Measurements from ENCODE around the gene GIMAP5. TPM values are rescaled to one million over a fixed set of nuclear protein-coding genes. Genes with fewer than 3 reads are reported as not detected.

Gene GIMAP5
- total and polyA plus RNA-seq, 2 of the 13 experiments (the other 11 are each of a cell fraction or from before 2014, with no cell fraction given): not detected

DNA sequence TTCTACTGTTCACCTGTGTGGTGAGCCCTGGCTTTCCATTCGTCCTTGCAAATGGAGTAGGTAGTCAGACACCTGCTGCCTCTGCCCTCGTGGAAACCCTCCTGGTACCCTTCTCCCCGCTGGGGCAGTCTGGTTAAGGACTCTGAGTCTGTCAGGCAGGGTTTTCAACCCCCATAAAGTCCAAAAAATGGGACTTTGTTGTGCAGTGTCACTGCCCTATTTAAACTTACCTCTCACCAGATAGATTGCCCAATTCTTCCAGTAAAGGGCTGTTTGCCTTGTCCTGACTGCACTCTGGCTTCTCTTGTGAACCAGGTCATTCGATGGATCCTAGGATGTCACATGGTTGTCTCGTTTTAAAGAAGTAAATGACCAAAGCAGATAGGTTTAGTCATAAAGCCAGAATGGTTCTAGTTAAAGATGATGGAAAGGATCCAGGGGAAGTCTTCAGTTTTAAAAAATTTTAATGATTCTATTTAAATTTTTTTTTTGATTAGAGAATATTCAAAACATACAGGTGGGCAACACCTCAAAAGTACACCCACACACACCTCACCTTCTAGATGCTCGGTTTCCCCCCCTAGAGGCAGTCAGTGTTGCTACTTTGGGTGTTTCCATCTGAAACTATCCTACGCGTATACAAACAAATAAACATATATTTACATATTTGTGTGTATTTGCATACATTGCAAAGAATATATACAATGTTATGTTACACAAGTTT, 41.0 kb downstream of the GIMAP5 start:
- no peaks in the 10 kb centered on the region for H3K79me2 ChIP-seq (ENCODE audit: insufficient read depth, low read length)
- DNase-seq (ENCODE audit: low spot score) (peak; percentile 37), FAIRE-seq (peak; percentile 64), ATAC-seq (peak; percentile 92)
- in situ Hi-C loops (cut with HindIII; ENCODE audit: extremely low pct_ligation_motif_present, low pct_unique_long_range_greater_than_20kb) (loop anchor here (5.0 kb wide), 1 partner anchor 99 kb away; no protein-coding TSS in a partner anchor), intact Hi-C loops (cut with micrococcal nuclease; ENCODE audit: unreplicated experiment) (loop anchor here (1.0 to 2.0 kb wide), 2 partner anchors 99 to 209 kb away; no protein-coding TSS in a partner anchor)
- no peaks in the 10 kb centered on the region for H4K20me1 ChIP-seq (ENCODE audit: insufficient read depth, low read length)
- peak overlapping the region; percentile 38 for H2AFZ ChIP-seq (ENCODE audit: low read length)
- ChIA-PET CTCF (ENCODE audit: low intra/inter-chr PET ratio, low total read pairs) (interaction anchor here (3.4 kb wide), 1 partner anchor 99 kb away, joined by 24 read pairs; no protein-coding TSS in a partner anchor), POLR2A (no interaction called here)
- H3K9ac ChIP-seq (ENCODE audit: insufficient read depth, low read depth, low read length): no peak overlapping the region
- no peak overlapping the region for H3K4me3 ChIP-seq (replicated peaks in 1 of 3; ENCODE audit: insufficient read depth in 1 of 3, low read depth in 2 of 3, low read length in 3 of 3)
- 12% methylated on average over 8 of the region's 8 CpGs for WGBS (ENCODE audit: low lambda C conversion rate)
- peaks cover 21% of the 10 kb centered on the region for H3K4me1 ChIP-seq (ENCODE audit: insufficient read depth, low read length)
- no peaks in the 10 kb centered on the region for H3K27me3 ChIP-seq (ENCODE audit: control insufficient read depth in 1 of 2, insufficient read depth in 2 of 2, low read length in 2 of 2)
- no peaks in the 10 kb centered on the region for H3K36me3 ChIP-seq (replicated peaks in 1 of 2; ENCODE audit: control insufficient read depth in 1 of 2, insufficient read depth in 2 of 2, low read length in 2 of 2)
- no peak overlapping the region for H3K27ac ChIP-seq (ENCODE audit: extremely low read length, insufficient read depth, low read length)
- no peaks in the 10 kb centered on the region for H3K9me3 ChIP-seq (ENCODE audit: low read length)
- no TSS peak for BruUV-seq (replicated peaks)
- peak overlapping the region; percentile 31 for H3K4me2 ChIP-seq (ENCODE audit: low read depth, low read length)
- TF ChIP-seq ZNF331 (CRISPR knock-in tag; IDR thresholded peaks at IDR 0.05) (peak; percentile 71; the same call in 1 of the 2 replicates), GATA4 (IDR thresholded peaks at IDR 0.05; ENCODE audit: borderline replicate concordance, low read depth) (no peak), NCOA2 (CRISPR knock-in tag; IDR thresholded peaks at IDR 0.05) (peak; percentile 85), ARHGAP35 (CRISPR knock-in tag; IDR thresholded peaks at IDR 0.05; ENCODE audit: borderline replicate concordance) (no peak), ZNF337 (CRISPR knock-in tag; IDR thresholded peaks at IDR 0.05; ENCODE audit: borderline replicate concordance, low read depth) (no peak), IRX3 (CRISPR knock-in tag; IDR thresholded peaks at IDR 0.05; ENCODE audit: borderline replicate concordance, low read depth) (no peak), MBD4 (IDR thresholded peaks at IDR 0.05; ENCODE audit: borderline replicate concordance, low read length) (no peak), ATF7-NPFF (CRISPR knock-in tag; IDR thresholded peaks at IDR 0.05; ENCODE audit: low read depth) (no peak), ZNF556 (CRISPR knock-in tag; IDR thresholded peaks at IDR 0.05; ENCODE audit: borderline replicate concordance) (no peak), ZNF33A (CRISPR knock-in tag; IDR thresholded peaks at IDR 0.05; ENCODE audit: borderline replicate concordance) (0 out of 2 replicates have a peak, but pooled peaks have one; percentile 57), NONO (IDR thresholded peaks at IDR 0.05) (no peak), NONO (CRISPR knock-in tag; conservative IDR thresholded peaks at IDR 0.05) (no peak; the same call in 1 of the 2 replicates), NFIB (CRISPR knock-in tag; IDR thresholded peaks at IDR 0.05; ENCODE audit: borderline replicate concordance) (no peak), ZNF615 (CRISPR knock-in tag; IDR thresholded peaks at IDR 0.05; ENCODE audit: borderline replicate concordance) (no peak), ZNF552 (CRISPR knock-in tag; IDR thresholded peaks at IDR 0.05; ENCODE audit: borderline replicate concordance) (no peak), ZNF567 (CRISPR knock-in tag; IDR thresholded peaks at IDR 0.05; ENCODE audit: borderline replicate concordance) (no peak), SOX13 (IDR thresholded peaks at IDR 0.05) (no peak), SOX13 (CRISPR knock-in tag; conservative IDR thresholded peaks at IDR 0.05 in 1 of 2, IDR thresholded peaks at IDR 0.05 in 1 of 2) (peak in 1 of 2 experiments; percentile 62; a peak in 1 of 4 replicates), KLF16 (CRISPR knock-in tag; IDR thresholded peaks at IDR 0.05) (no peak)
- TF ChIP-seq, protein P1, sequence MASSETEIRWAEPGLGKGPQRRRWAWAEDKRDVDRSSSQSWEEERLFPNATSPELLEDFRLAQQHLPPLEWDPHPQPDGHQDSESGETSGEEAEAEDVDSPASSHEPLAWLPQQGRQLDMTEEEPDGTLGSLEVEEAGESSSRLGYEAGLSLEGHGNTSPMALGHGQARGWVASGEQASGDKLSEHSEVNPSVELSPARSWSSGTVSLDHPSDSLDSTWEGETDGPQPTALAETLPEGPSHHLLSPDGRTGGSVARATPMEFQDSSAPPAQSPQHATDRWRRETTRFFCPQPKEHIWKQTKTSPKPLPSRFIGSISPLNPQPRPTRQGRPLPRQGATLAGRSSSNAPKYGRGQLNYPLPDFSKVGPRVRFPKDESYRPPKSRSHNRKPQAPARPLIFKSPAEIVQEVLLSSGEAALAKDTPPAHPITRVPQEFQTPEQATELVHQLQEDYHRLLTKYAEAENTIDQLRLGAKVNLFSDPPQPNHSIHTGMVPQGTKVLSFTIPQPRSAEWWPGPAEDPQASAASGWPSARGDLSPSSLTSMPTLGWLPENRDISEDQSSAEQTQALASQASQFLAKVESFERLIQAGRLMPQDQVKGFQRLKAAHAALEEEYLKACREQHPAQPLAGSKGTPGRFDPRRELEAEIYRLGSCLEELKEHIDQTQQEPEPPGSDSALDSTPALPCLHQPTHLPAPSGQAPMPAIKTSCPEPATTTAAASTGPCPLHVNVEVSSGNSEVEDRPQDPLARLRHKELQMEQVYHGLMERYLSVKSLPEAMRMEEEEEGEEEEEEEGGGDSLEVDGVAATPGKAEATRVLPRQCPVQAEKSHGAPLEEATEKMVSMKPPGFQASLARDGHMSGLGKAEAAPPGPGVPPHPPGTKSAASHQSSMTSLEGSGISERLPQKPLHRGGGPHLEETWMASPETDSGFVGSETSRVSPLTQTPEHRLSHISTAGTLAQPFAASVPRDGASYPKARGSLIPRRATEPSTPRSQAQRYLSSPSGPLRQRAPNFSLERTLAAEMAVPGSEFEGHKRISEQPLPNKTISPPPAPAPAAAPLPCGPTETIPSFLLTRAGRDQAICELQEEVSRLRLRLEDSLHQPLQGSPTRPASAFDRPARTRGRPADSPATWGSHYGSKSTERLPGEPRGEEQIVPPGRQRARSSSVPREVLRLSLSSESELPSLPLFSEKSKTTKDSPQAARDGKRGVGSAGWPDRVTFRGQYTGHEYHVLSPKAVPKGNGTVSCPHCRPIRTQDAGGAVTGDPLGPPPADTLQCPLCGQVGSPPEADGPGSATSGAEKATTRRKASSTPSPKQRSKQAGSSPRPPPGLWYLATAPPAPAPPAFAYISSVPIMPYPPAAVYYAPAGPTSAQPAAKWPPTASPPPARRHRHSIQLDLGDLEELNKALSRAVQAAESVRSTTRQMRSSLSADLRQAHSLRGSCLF (CRISPR knock-in tag; IDR thresholded peaks at IDR 0.05; ENCODE audit: borderline replicate concordance): no peak
